Smooth muscle cell (in vitro differentiated cells): ENCODE data around the gene SEC31B. TPM values are rescaled to one million over a fixed set of nuclear protein-coding genes. Genes with fewer than 3 reads are reported as not detected.

Experiments
- DNase-seq: peaks from one replicate; lab custom pipeline; 2025; ENCODE audit not compliant: unreplicated experiment; lab: John Stamatoyannopoulos, UW
- H2AFZ ChIP-seq: fragments of 200-600 bp; sonication (generic); 2 replicates; pipeline ENCODE4 v1.6.0; 2016; ENCODE audit warnings: antibody characterized with exemption, low read depth, mild to moderate bottlenecking
- H3F3A ChIP-seq: fragments of 200-600 bp; sonication (generic); 2 replicates; pipeline ENCODE4 v1.6.0; 2017; ENCODE audit warnings: antibody characterized with exemption, low read depth
- H3K27ac ChIP-seq: fragments of 200-600 bp; sonication (generic); 2 replicates; pipeline ENCODE4 v1.5.1; 2016; ENCODE audit warnings: low read depth, mild to moderate bottlenecking
- H3K27me3 ChIP-seq: fragments of 200-600 bp; sonication (generic); 2 replicates; pipeline ENCODE4 v1.6.1; 2016; ENCODE audit warnings: low read depth, mild to moderate bottlenecking
- H3K36me3 ChIP-seq: fragments of 200-600 bp; sonication (generic); 2 replicates; pipeline ENCODE4 v1.5.1; 2016; ENCODE audit warnings: low read depth
- H3K4me1 ChIP-seq: fragments of 200-600 bp; sonication (generic); 2 replicates; pipeline ENCODE4 v1.5.1; 2016; ENCODE audit warnings: low read depth
- H3K4me2 ChIP-seq: fragments of 200-600 bp; sonication (generic); 2 replicates; pipeline ENCODE4 v1.6.0; 2016; ENCODE audit warnings: mild to moderate bottlenecking
- H3K4me3 ChIP-seq: fragments of 200-600 bp; sonication (generic); 2 replicates; pipeline ENCODE4 v1.5.1; 2016; ENCODE audit warnings: mild to moderate bottlenecking
- H3K79me2 ChIP-seq: fragments of 200-600 bp; sonication (generic); 2 replicates; pipeline ENCODE4 v1.6.0; 2016; ENCODE audit warnings: low read depth, mild to moderate bottlenecking
- H3K9ac ChIP-seq: fragments of 200-600 bp; sonication (generic); 2 replicates; pipeline ENCODE4 v1.6.0; 2016; ENCODE audit warnings: low read depth
- H3K9me3 ChIP-seq: fragments of 200-600 bp; sonication (generic); replicated peaks from 2 replicates; pipeline ENCODE4 v1.5.1; 2016; ENCODE audit warnings: low read depth
- H4K20me1 ChIP-seq: fragments of 200-600 bp; sonication (generic); 2 replicates; pipeline ENCODE4 v1.6.0; 2016; ENCODE audit warnings: low read depth
- WGBS: methylation state at CpG from one replicate; pipeline ENCODE4 v1.1.7; 2016; ENCODE audit warnings: low lambda C conversion rate; 5-methylcytosine and 5-hydroxymethylcytosine counted together
- polyA plus RNA-seq: library from polyadenylated mRNA; unstranded; fragments of >200 nt; fragmentation: Nextera tagmentation; extraction: Ambion mirVana; gene quantifications from 2 replicates; pipeline ENCODE4 v1.2.1, GENCODE V29; 2016
- total RNA-seq: library from RNA; depleted of rRNA; stranded (reverse); fragments of >200 nt; gene quantifications from 2 replicates; pipeline ENCODE4 v1.2.3, GENCODE V29; 2014
- TF ChIP-seq, protein P1 (sequence below): fragments of 200-600 bp; sonication (generic); IDR thresholded peaks from 2 replicates; pipeline ENCODE4 v1.5.1; 2017; ENCODE audit warnings: borderline replicate concordance, mild to moderate bottlenecking, antibody characterized with exemption; ENCODE audit not compliant: insufficient read depth, poor library complexity, severe bottlenecking

SEC31B gene
- total and polyA plus RNA-seq, 2 experiments from 2014 or later, result 4.5 to 6.3 TPM

DNA sequence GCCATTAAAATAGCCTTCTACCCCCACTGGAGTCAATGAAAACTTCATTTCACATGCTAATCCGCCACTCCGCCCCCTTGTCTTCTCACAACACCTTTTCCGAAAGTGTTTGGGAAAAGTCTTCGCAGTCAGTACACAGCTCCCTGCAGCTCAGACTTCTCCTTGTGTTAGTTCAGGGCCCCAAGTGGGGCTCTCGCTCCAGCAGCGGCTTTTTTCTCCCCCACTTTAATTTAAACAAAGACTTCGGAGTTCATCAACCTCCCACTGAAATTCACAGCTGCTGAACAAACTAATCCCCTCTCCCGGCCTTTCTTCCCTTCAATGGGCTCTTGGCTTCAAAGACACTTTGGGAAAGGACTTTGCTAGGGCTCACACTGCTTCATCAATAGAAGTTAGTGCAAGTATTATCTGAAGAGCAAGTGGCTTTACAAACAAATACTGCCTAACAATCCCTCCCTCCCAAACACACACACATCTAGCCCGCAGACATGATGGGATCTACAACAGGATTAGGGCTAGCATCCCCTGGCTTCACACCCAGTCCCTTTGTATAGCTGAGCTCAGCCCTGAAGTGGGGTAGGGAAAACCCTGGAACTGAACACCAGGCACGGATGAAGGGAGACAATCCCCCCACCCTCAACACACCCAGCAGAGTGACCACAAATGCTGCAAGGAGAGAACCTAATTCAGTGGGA is 33.7 kb downstream of the SEC31B start:
- no peak overlapping the region for H3K4me3 ChIP-seq
- no peaks in the 10 kb centered on the region for H3K79me2 ChIP-seq
- H3K9ac ChIP-seq, result no peak overlapping the region
- H3K9me3 ChIP-seq, result no peaks in the 10 kb centered on the region
- H3K27me3 ChIP-seq, result peaks cover 69% of the 10 kb centered on the region
- H4K20me1 ChIP-seq, result no peaks in the 10 kb centered on the region
- no peak overlapping the region for H3K4me2 ChIP-seq
- H3K4me1 ChIP-seq, result peaks cover 40% of the 10 kb centered on the region
- H2AFZ ChIP-seq, result no peak overlapping the region
- TF ChIP-seq, protein P1, sequence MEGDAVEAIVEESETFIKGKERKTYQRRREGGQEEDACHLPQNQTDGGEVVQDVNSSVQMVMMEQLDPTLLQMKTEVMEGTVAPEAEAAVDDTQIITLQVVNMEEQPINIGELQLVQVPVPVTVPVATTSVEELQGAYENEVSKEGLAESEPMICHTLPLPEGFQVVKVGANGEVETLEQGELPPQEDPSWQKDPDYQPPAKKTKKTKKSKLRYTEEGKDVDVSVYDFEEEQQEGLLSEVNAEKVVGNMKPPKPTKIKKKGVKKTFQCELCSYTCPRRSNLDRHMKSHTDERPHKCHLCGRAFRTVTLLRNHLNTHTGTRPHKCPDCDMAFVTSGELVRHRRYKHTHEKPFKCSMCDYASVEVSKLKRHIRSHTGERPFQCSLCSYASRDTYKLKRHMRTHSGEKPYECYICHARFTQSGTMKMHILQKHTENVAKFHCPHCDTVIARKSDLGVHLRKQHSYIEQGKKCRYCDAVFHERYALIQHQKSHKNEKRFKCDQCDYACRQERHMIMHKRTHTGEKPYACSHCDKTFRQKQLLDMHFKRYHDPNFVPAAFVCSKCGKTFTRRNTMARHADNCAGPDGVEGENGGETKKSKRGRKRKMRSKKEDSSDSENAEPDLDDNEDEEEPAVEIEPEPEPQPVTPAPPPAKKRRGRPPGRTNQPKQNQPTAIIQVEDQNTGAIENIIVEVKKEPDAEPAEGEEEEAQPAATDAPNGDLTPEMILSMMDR, result no peak
- H3F3A ChIP-seq, result no peaks in the 10 kb centered on the region
- H3K36me3 ChIP-seq, result no peaks in the 10 kb centered on the region
- no peak overlapping the region for H3K27ac ChIP-seq
- DNase-seq, result no peak
- WGBS, result 42% methylated on average over 10 of the region's 10 CpGs

DNA sequence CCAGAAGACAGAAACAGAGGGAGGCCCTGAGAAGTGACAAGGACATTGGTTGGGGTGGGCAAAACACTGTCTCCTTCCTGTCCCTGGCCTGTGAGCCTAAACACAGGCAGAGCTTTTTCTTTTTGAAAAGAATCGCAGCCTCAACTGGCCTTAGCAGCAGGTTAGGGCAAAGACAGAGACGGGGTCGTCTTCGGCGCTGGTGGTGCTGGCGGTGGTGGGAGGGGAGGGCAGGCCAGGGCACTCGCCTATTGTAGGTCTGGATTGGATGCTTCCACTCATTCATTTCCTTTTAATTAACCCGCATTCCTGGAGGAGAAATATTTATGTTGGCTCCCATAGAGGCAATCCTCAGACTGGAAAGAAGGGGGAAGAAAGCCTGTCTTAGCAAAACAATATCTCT is 34.3 kb downstream of the SEC31B start:
- H3K9ac ChIP-seq, result no peak overlapping the region
- no peaks in the 10 kb centered on the region for H3K79me2 ChIP-seq
- H2AFZ ChIP-seq, result no peak overlapping the region
- H3K4me1 ChIP-seq, result peaks cover 40% of the 10 kb centered on the region
- H3K4me2 ChIP-seq, result no peak overlapping the region
- TF ChIP-seq, protein P1, result no peak
- no peaks in the 10 kb centered on the region for H3K9me3 ChIP-seq
- H3K27ac ChIP-seq, result no peak overlapping the region
- no peak for DNase-seq
- no peaks in the 10 kb centered on the region for H4K20me1 ChIP-seq
- H3K36me3 ChIP-seq, result no peaks in the 10 kb centered on the region
- H3K4me3 ChIP-seq, result no peak overlapping the region
- H3K27me3 ChIP-seq, result peaks cover 75% of the 10 kb centered on the region
- H3F3A ChIP-seq, result no peaks in the 10 kb centered on the region
- WGBS, result 40% methylated on average over 8 of the region's 8 CpGs

DNA sequence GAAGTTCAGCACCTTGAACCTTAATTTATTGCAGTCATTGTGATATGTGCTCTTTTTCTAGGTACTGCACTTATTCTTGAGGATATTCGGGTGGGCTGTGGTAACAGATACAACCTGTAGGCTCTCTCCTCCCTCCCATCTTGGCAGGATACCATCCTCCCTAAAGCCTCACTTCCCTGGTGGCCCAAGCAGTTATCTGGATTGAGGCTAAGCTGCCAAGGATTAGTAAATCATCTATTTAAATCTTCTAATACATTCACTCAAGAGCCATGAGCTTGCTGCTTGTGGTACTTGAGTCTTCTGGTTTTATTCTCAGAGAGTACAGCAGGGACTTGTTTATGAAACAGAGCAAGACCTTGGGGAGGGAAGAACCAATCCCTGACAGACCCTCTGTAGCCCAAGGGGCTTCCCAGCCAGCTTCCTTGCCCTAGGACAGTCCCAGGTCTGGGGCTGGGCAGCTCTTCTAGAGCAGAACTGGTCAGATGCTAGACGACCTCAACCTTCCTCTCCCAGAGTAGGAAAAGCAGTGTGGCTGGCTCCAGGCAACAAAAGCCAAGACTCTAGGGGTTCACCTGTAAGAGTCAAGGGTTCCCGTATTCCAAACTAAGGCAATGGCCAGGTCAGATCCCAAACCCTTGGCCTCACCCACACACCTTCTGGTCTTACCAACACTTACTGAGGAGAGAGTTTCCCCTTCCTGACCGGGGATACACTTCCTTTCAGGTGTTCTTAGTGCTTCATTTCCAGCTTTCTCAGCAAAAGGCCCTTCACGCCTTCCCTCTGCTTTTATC is 35.6 kb downstream of the SEC31B start:
- no peak overlapping the region for H3K27ac ChIP-seq
- H3K9ac ChIP-seq, result no peak overlapping the region
- DNase-seq, result no peak
- no peak overlapping the region for H3K4me3 ChIP-seq
- TF ChIP-seq, protein P1, result no peak
- H3K79me2 ChIP-seq, result no peaks in the 10 kb centered on the region
- no peaks in the 10 kb centered on the region for H3K9me3 ChIP-seq
- no peaks in the 10 kb centered on the region for H4K20me1 ChIP-seq
- H2AFZ ChIP-seq, result no peak overlapping the region
- no peak overlapping the region for H3K4me2 ChIP-seq
- WGBS, result 86% methylated on average over 5 of the region's 5 CpGs
- peaks cover 40% of the 10 kb centered on the region for H3K4me1 ChIP-seq
- H3K27me3 ChIP-seq, result peaks cover 88% of the 10 kb centered on the region
- no peaks in the 10 kb centered on the region for H3F3A ChIP-seq
- H3K36me3 ChIP-seq, result no peaks in the 10 kb centered on the region
